UCSD-AML1 (cell line): Measurements from ENCODE around the gene ANKRD35.

ENCODE experiments used
- DNase-seq: peaks from one replicate; lab custom pipeline; 2025; ENCODE audit not compliant: unreplicated experiment; lab: John Stamatoyannopoulos, UW

ANKRD35 gene

DNA sequence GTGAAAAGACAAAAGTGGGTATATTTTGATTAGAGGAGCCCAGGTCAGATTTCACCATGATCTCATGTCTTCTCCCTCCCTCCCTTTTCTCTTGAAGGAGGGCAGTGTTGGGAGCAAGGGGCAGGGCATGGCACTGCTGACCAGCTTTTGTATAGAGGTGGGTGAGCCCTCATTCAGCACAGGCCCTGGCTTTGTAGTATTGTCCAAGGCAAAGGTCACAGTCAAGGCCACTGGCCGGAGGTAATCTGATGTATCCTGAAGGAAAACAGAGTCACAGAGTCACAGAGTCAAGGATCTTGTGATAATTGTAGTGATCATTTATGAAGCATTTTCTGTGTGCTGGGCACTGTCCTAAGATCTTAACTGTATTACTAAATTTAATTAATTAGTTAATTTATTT is 12.3 kb upstream of the ANKRD35 start:
- no peak for DNase-seq

DNA sequence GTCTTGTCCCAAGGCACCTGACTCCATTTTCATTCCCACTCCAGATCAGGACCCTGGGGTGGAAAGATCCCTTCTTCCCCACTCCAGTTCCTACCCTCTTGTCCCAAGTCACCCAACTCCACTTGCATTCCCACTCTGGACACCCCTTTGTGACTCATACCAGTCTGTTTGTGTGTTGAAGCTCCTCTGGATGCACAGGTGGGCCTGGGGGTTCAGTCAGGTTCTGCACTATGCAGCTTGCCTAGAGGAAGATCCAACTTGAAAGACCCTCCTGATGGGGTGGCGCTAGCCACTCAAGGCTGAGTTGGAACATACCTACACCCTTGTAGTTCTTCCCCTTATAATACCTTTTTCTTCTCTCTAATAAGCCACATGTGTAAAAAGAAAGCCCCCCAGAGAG is 9.8 kb upstream of the ANKRD35 start:
- DNase-seq: no peak

DNA sequence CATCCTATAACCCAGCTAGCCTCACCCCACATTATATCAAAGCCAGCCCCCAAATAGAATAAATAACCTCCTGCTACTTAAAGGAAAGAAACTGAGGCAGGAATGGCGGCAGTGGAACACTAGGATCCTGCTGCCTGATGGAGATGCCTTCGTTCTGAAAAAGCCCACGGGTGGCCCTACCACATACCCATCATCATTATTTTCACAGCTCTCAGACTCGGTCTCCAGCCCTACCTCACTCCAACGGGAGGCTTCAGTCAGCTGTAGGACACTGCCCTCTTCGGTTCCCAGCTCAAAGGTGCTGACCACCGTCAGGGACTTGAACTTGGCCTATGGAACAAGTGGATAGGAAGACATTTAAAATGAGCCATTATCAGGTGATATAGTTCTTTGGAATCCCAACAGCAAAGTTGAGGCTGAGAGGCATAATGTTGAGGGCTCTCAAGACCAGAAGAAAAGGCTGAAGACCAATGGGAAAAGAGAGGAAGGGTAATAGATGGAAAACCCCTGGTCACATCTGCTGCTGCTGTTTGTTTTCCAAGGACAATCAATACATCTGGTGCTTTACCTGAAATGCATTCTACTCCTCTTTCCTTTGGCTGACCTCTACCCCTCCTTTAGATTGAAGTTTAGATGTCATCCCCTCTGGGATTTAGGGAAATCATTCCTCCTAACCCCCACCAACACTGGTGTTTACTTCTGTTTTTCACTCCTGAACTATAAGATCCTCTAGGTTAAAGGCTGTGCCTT is 7.8 kb upstream of the ANKRD35 start:
- no peak for DNase-seq

DNA sequence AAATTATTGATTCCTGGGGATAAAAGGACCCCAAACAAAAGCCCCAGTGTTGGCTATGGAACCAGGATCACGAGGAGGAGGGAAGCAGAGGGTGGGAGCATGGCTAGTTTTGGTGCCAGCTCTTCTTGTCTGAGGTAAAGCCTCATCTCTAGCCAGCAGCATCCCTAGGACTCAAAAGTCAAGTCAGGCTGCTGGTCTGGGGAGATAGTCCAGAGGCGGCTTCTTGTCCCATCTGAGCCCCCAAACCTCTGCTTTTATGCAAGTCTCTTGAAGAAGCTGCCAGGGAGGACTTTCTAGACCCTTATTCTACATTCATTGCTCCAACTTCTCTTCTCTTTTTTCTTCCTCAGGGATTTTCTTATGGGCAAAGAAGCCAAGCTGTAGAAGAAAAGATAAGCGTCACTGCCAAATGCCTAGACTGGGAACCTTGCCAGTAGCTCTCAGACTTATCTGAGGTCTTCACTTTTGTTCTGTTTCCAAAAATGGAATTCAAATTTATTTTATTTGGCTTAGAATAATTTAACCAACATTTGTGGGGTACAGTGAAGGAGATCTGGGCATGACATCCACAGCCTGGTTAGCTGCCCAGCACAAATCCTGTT is 6.9 kb upstream of the ANKRD35 start:
- no peak for DNase-seq

DNA sequence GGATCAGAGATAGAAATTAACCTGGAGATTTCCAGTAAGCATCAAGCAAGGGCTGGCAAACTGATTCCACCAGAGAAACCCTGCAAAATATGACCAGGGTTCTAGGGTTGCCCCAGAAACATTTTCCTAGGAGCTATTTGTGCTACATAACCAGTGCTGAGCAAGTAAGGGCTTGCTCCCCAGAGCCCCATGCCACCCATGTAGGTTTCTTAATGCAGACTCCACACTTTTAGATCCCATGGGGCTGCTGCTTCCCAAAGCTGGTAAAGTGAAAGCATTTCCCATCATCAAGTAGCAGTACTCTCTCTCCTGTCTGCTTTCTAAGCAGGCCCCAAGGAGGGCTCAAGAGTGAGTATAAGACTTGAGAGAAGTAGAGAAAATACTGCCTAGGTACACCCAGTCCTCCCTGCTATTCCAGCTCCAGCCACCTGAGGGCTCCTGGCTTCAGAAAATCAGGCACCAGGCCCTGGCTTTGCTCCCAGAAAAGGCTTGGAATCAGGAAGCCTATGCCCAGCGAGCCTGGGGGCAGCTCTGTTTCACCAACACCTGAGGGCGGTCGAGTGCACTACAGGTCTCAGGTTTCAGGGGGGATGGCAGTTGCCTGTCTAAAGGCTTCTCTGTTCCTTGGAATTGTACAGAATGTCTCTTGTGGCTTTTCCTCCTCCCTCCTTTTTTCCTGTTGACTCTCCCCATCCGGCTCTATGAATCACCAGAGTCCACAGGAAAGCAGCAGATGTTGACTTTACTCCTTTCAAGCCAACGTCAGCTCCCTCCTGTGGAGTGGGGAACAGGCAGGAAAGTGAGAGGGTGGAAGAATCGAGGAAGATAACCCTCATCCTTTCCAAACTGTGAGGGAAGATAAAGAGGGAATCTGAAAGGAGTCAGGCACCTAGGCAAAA is 6.2 kb upstream of the ANKRD35 start:
- peak; percentile 85 for DNase-seq

DNA sequence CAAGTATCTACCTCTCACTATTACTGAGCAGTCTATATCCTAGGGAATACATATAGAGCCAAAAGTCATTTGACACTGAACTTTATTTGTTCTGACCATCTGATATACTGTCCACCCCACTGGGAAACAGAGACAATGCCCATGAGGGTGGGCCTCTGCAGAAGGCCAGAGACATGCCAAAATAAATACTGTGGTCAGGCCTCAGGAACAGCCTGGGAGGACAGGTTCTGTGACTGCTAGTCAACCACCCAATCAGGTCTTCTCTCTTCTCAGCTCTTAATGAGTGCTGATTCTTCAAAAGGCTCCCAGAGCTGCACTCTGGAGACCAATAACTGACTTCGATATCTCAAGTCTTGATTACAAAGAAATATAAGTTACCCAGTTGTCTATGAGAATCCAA is 5.5 kb upstream of the ANKRD35 start:
- DNase-seq: no peak

DNA sequence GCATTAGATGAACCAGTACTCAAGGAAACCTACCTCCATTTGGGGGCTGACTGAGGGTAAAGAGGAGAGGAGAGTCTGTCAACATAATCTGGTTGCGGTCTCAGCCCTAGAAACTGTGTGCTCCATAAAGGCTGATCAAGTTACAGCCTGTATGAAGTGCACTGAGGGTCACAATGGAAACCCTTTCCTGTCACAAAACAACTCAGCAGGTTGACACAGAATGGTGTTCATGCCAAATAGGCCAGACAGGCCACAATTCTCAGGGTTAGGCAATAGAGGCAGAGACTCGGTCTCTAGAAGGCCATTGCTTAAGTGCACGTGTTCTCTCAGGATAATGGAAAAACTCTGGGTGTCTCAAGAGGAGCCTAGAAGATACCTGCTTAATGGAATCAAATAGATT is 4.1 kb upstream of the ANKRD35 start:
- DNase-seq: no peak

DNA sequence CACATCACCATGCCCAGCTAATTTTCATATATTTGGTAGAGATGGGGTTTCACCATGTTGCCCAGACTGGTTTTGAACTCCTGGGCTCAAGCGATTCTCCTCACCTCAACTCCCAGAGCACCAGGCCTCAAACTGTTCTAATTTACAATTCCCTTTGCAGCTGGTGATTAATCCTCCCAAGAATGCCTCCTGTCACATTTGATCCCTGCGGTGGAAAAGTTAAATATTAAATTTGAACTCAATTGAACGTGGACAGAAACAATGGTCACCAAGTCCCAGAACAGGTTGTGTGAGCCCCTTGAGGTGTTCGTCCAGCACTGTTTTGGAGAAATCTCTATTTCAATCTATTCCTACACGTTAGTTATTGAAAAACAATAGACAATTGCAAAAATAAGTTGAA is 2.0 kb upstream of the ANKRD35 start:
- DNase-seq: no peak

DNA sequence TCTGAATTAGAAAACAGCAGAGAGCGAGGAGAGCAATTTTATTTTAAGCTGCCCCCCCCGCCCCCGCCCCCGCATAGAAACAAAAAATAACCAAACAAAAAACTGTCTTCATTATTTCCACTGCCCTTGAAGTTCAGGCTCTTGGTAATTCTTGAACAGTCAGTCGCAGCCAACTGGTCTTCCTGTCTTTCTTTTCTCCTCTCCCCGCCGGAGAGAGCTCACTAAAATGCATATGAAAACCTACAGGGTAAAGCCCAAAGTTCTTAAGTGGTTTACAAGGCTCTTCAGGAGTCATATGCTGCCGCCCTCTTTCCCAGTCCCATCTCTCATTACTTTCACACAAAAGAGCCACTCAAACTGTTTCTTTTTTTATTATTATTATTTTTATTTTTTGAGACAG is 1.1 kb upstream of the ANKRD35 start:
- no peak for DNase-seq

DNA sequence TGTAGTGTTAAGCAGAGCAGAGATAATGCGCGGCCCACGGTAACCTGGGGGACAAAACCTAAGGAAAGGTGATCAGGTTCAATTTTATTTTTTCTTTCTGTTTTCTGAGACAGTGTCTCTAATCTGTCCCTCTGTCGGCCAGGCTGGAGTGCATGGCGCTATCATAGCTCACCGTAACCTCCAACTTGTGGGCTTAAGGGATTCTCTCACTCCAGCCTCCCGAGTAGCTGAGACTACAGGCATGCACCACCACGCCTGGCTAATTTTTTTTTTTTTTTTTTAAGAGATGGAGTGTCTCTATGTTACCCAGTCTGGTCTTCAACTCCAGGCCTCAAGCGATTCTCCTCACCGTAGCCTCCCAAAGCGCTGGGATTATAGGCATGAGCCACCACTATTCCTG is 724 bp upstream of the ANKRD35 start:
- DNase-seq: no peak

DNA sequence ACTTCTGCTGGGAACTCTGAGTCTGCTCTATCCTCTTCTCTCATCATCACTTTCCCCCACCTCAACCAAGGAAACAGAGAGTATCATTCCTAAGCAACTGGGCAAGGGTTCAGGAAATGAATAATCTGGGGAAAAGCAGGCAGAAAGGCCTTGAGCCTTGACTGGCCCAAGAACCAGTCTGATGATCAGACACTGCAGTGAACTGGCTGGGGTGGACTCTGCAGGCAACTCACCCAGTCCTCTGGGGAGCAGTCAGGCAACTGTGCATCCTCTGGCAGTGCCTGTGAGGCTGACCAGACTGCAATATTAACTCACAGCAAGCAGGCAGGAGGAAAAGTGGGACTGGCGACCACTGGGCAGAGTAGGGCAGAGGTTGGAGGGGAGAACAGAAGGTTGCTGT is 991 bp downstream of the ANKRD35 start:
- no peak for DNase-seq

DNA sequence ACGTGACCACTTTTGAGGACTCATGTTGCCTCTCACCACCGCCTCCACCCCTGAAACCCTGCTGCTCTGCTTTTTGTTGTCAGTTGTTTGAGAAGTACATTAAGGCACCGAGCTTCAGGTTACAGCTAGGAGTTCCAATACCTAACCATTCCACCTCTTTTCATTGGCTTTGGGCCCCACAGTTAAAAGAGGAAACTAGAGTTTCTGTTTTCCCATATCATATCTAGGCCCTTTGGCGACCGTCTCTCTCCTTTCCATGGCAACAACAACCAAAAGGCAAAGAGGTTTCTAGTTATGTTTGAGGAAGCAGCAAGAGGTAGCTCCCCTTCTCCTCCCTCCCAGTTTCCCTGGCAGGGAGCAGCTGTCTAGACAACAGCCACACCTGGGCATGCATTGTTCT is 5.9 kb downstream of the ANKRD35 start:
- no peak for DNase-seq

DNA sequence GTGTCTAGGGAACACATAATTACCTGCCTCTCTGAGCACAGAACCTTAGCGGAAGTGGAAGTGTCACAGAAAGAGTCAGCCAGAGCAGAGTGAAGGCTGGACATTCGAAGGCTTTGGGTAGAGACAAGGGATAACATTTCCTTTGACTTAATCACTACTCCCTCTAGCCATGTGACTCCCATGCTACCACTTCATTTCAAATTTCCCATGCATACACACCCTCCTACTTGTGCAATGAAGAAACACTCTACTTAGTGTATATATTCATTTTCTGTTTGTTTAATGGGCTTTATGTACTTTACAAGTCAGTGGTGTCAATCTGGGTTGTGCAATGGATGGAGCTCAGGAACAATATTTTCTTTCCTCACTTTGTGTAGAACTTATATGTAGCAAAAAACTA is 6.9 kb downstream of the ANKRD35 start:
- no peak for DNase-seq

DNA sequence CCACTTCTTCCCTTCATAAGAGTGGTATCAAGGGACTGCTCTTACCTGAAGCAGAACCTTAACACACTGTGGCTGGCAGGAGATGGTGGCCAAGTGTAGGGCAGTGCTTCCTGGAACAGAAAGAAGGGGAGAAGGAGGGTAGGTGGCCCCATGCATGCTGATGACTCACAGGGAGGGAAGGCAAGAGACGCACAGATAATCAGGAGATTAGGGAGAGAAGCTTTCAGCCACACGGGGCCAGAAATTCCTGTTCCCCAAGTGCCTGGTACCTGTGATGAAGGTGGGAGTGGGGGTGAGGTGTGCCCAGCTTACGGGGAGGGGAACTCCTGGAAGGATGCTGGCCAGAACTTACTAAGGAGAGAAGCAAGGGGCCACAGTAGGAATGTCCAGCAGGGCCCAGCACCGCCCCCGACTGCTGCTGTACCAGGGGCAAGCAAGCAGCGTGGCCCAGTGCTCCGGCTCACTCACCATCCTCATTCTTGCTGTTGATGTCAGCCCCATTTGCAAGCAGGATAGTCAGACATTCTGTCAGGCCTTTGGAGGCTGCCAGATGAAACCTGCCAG is 7.7 kb downstream of the ANKRD35 start:
- no peak for DNase-seq

DNA sequence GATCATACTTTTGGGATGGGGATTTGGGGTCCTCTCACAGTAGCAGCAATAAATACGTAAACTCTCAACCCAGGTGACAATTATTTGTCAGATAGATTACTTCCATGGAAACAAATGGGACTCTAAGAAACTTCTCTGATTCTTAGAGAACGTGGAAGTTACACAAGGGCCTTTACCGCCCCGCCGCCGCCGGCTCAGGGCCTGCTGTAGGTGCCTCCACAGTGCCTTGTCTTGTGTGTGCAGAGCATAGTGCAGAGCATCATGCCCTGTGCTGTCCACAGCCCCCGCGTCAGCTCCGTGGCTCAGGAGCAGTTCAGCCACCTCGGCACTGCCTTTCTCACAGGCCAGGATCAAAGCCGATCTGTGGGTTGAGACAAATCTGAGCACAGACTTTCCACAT is 11.0 kb downstream of the ANKRD35 start:
- DNase-seq: no peak

DNA sequence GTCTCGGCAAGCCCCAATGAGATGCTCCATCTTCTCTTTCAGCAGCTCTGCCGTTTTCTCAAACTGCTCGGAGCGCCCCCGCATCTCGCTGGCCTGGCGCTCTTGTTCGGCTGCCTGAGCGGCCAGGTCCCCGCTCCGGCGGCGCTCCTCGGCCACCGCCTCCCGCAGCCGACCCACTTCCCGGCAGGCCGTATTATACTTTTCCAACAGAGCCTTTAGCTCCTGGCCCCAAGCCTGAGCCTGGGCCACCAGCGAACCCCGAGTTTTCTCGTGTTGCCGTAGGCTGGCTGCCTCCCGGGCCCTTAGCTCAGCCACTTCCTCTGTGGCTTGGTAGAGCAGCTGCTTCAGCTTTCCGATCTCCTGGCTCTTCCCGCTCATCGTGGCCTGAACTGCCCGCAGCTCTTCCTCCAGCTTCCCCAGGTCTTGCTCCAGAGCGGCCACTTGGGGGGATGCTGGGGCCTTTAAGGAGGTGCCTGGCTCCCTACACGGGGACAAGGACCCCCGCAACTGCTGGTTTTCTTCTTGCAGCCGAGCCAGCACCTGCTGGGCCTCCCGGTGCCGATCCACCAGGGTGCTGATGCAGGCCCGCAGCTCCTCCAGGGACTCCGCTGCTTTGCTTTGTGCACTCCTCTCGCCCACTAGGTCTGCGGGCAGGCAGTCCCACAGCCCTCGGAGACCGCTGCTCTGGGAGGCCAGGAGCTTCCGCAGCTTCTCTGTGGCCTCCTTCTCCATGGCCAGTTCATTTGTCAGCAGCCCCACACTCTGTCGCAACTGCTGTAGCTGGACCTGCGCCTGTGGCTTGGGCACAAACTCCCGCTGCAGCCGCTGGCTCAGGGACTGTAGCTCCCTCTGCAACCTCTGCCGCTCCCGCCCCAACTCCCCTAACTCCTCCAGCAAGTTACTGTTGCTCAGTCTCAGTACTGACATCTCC is 13.4 kb downstream of the ANKRD35 start:
- peak; percentile 59 for DNase-seq

DNA sequence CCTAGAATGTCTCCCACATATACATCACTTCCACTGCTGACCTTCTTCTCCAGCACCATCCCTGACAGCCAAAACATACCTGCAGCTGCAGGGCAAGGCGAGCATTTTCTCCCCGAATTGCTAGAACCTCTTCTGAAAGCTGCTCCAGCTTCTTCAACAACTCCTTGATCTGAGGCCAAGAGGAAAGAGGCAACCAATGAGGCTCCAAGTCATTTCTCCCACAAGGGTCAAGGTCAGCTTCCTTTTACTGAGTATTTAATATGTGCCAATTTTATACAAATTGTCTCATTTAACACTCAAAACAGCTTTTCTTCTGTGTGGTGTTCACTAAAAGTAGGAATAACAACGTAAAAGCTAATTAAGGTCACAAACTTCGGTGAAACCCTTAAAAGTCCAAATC is 17.4 kb downstream of the ANKRD35 start:
- DNase-seq: no peak

DNA sequence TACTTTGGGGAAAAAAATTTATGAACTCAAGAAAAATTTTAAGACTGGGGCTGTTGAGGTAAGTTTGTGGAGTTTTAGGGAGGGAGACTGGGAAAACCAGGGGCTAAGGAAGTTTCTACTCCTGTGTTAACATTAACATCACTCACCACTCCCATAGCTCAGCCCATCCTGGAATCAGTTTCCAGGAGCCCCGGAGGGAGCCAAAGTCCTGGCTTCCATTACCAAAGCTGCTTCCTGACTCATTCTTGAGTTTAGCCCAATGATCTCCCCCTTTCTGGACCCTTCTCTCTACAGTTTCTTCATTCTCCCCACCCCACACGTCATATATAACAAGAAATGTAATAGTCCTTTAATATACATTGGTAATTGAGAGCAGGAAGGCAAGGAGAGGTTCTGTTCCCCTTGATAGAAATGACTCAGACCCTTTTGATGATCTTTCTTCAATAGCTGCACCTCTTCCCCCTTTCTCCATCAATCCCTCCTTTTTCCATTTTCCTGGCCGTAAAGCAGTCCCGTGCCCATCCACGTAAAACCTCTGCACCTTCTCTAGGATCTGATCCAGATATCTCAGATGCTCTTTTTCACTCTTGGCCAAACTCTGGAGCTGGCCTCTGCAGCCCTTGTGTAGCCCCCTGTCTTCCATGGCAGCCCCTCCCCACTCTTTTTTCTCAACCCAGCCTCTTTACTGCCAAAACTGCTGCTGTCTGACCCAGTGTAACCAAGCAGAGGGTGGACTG is 22.2 kb downstream of the ANKRD35 start:
- DNase-seq: no peak

DNA sequence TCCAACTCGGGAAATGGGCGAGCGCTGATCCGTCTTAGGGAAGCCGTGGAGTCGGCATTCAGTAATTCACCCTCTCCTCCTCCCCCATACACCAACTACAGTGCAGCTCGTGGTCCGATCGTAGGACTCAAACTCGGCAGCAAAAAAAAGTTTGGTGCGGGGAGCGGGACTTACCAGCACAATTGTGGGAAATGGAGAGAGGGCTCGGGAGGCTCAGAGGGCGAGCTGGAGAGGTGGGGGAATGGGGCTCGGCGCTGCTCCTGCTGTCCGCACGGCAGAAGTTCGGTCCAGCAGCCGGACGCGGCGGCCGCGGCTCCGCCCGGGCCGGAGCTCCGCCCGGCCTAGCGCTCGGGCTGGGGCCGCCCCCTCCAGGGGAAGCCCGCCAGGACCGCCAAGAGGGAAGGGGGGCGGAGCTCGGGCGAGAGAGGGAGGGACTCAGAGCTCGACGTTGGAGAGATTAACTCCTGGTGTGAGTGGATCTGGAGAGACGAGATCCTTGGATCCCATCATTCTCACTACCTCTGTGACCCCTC is 26.1 kb downstream of the ANKRD35 start:
- DNase-seq: peak; percentile 86
